Activated CD8-positive, alpha-beta T cell treated with anti-CD3 and anti-CD28 coated beads for 36 hours (primary cell): ENCODE data around the gene ALDH1B1. TPM values are rescaled to one million over a fixed set of nuclear protein-coding genes. Genes with fewer than 3 reads are reported as not detected.

ENCODE experiments used
- ATAC-seq: fragments of 200-7000 bp; cut with Tn5 transposase; one replicate; pipeline ENCODE4 v1.10.0; 2021; ENCODE audit warnings: mild to moderate bottlenecking, moderate library complexity
- CTCF ChIA-PET: fragments of 350-600 bp; sonication (Branson Sonifier 250); formaldehyde crosslinking; loops from one replicate; lab custom pipeline; 2021; ENCODE audit warnings: antibody characterized with exemption; lab: Charles Lee
- POLR2A ChIA-PET: fragments of 350-600 bp; sonication (Branson Sonifier 250); formaldehyde crosslinking; loops from one replicate; lab custom pipeline; 2021; ENCODE audit warnings: antibody characterized with exemption; lab: Charles Lee
- DNase-seq: peaks from one replicate; pipeline ENCODE4 v3.0.0-alpha.2; 2020
- H3K27ac Mint-ChIP-seq: one replicate; pipeline ENCODE4 v1.8.0; 2021; ENCODE audit warnings: mild to moderate bottlenecking, mixed read lengths
- H3K27me3 Mint-ChIP-seq: one replicate; pipeline ENCODE4 v1.8.0; 2021; ENCODE audit warnings: mixed read lengths
- H3K36me3 Mint-ChIP-seq: one replicate; pipeline ENCODE4 v1.8.0; 2021; ENCODE audit warnings: low read depth, mixed read lengths
- H3K4me1 Mint-ChIP-seq: one replicate; pipeline ENCODE4 v1.8.0; 2021; ENCODE audit warnings: low read depth, mixed read lengths
- H3K4me3 Mint-ChIP-seq: one replicate; pipeline ENCODE4 v1.8.0; 2021; ENCODE audit warnings: mild to moderate bottlenecking, moderate library complexity, mixed read lengths
- H3K9me3 Mint-ChIP-seq: one replicate; pipeline ENCODE4 v1.8.0; 2021; ENCODE audit warnings: mixed read lengths
- CTCF ChIP-seq: fragments of 200-600 bp; IDR thresholded peaks from one replicate; pipeline ENCODE4 v1.8.0; 2022; ENCODE audit warnings: antibody characterized with exemption, mild to moderate bottlenecking
- intact Hi-C: fragments of 100-400 bp; cut with micrococcal nuclease; formaldehyde crosslinking; loops from one replicate; pipeline ENCODE4 v1.10.0; 2022
- total RNA-seq, 2 experiments: library from RNA; stranded (reverse); gene quantifications; one replicate each; pipeline ENCODE4 v1.2.3, GENCODE V29; 2021

The ALDH1B1 gene
- total RNA-seq, 2 experiments from 2014 or later: 23.9 to 26.5 TPM

GRCh38 chr9:38360839-38361472, 31.5 kb upstream of the ALDH1B1 start:
- no peak for ATAC-seq
- Mint-ChIP-seq H3K4me1 (peaks cover 4% of the 10 kb centered on the region), H3K9me3 (no peaks in the 10 kb centered on the region), H3K36me3 (no peaks in the 10 kb centered on the region), H3K4me3 (no peak overlapping the region), H3K27ac (no peak overlapping the region), H3K27me3 (peaks cover 4% of the 10 kb centered on the region)
- intact Hi-C loops: loop anchor here (10.0 kb wide), 1 partner anchor 276 kb away; no protein-coding TSS in a partner anchor
- CTCF ChIA-PET: interaction anchor here (1.1 to 1.3 kb wide), 3 partner anchors 9 to 201 kb away, joined by 3 to 4 read pairs (median 4); no protein-coding TSS in a partner anchor
- POLR2A ChIA-PET: no interaction called here
- DNase-seq: no peak
- no peak for TF ChIP-seq CTCF

- peaks cover 4% of the 10 kb centered on the region for H3K27me3 Mint-ChIP-seq
- ChIA-PET POLR2A (no interaction called here), CTCF (interaction anchor here (1.1 to 1.3 kb wide), 2 partner anchors 9 to 202 kb away, joined by 4 read pairs; no protein-coding TSS in a partner anchor)
- ATAC-seq (no peak), DNase-seq (no peak)
- intact Hi-C loops: loop anchor here (10.0 kb wide), 1 partner anchor 277 kb away; no protein-coding TSS in a partner anchor
- H3K36me3 Mint-ChIP-seq: no peaks in the 10 kb centered on the region
- no peak for TF ChIP-seq CTCF
- no peak overlapping the region for H3K27ac Mint-ChIP-seq
- H3K9me3 Mint-ChIP-seq: no peaks in the 10 kb centered on the region
- H3K4me1 Mint-ChIP-seq: peaks cover 4% of the 10 kb centered on the region
- H3K4me3 Mint-ChIP-seq: no peak overlapping the region
Observed at GRCh38 chr9:38361473-38361850, 31.0 kb upstream of the ALDH1B1 start.

GRCh38 chr9:38362852-38363588, 29.5 kb upstream of the ALDH1B1 start:
- ATAC-seq (peak; percentile 75), DNase-seq (peak; percentile 40)
- TF ChIP-seq CTCF: peak; percentile 52
- no peak overlapping the region for H3K27ac Mint-ChIP-seq
- no peaks in the 10 kb centered on the region for H3K36me3 Mint-ChIP-seq
- peak overlapping the region; percentile 34 for H3K4me3 Mint-ChIP-seq
- H3K4me1 Mint-ChIP-seq: peaks cover 4% of the 10 kb centered on the region
- H3K9me3 Mint-ChIP-seq: no peaks in the 10 kb centered on the region
- peaks cover 4% of the 10 kb centered on the region for H3K27me3 Mint-ChIP-seq
- ChIA-PET POLR2A (no interaction called here), CTCF (interaction anchor here (1.4 kb wide), 1 partner anchor 10 kb away, joined by 4 read pairs; no protein-coding TSS in a partner anchor)
- intact Hi-C loops: loop anchor here (10.0 kb wide), 1 partner anchor 278 kb away; no protein-coding TSS in a partner anchor

GRCh38 chr9:38363589-38363925, 28.9 kb upstream of the ALDH1B1 start:
- Mint-ChIP-seq H3K36me3 (no peaks in the 10 kb centered on the region), H3K27me3 (peaks cover 4% of the 10 kb centered on the region)
- no peak for ATAC-seq

More at GRCh38 chr9:38363589-38363925, 28.9 kb upstream of the ALDH1B1 start:
- POLR2A ChIA-PET: no interaction called here
- Mint-ChIP-seq H3K4me3 (no peak overlapping the region), H3K4me1 (peaks cover 4% of the 10 kb centered on the region), H3K27ac (no peak overlapping the region), H3K9me3 (no peaks in the 10 kb centered on the region)
- DNase-seq: no peak
- intact Hi-C loops: loop anchor here (10.0 kb wide), 1 partner anchor 279 kb away; no protein-coding TSS in a partner anchor
- CTCF ChIA-PET: interaction anchor here (1.4 kb wide), 1 partner anchor 9 kb away, joined by 4 read pairs; no protein-coding TSS in a partner anchor
- no peak for TF ChIP-seq CTCF
